Dendritic cell treated with granulocyte-macrophage colony-stimulating factor and Interleukin-4, amounts not matched to agents 40 ng/mL and 50 ng/mL, for 4 days (primary cell): Measurements from ENCODE around the gene GSG1.

Experiments
- H3K27ac Mint-ChIP-seq: one replicate; pipeline ENCODE4 v1.8.0; 2022; ENCODE audit warnings: mild to moderate bottlenecking, mixed read lengths
- H3K27me3 Mint-ChIP-seq: one replicate; pipeline ENCODE4 v1.8.0; 2022; ENCODE audit warnings: mild to moderate bottlenecking, mixed read lengths
- H3K36me3 Mint-ChIP-seq: one replicate; pipeline ENCODE4 v1.8.0; 2022; ENCODE audit warnings: low read depth, mixed read lengths
- H3K4me1 Mint-ChIP-seq: one replicate; pipeline ENCODE4 v1.8.0; 2022; ENCODE audit warnings: low read depth, mixed read lengths
- H3K4me3 Mint-ChIP-seq: one replicate; pipeline ENCODE4 v1.8.0; 2022; ENCODE audit warnings: mild to moderate bottlenecking, moderate library complexity, mixed read lengths
- H3K9me3 Mint-ChIP-seq: one replicate; pipeline ENCODE4 v1.8.0; 2022; ENCODE audit warnings: mixed read lengths
- intact Hi-C: fragments of 100-400 bp; cut with micrococcal nuclease; formaldehyde crosslinking; loops from one replicate; pipeline ENCODE4 v1.15.0; 2022

The GSG1 gene

GRCh38 chr12:13130981-13131380 lies 27.5 kb upstream of the GSG1 start:
- Mint-ChIP-seq H3K27me3 (peaks cover 4% of the 10 kb centered on the region), H3K4me3 (no peak overlapping the region), H3K27ac (no peak overlapping the region), H3K36me3 (no peaks in the 10 kb centered on the region), H3K4me1 (peaks cover 14% of the 10 kb centered on the region), H3K9me3 (no peaks in the 10 kb centered on the region)
- intact Hi-C loops, result no loop called here

GRCh38 chr12:13128291-13128965 lies 25.0 kb upstream of the GSG1 start:
- Mint-ChIP-seq H3K4me1 (peaks cover 28% of the 10 kb centered on the region), H3K36me3 (no peaks in the 10 kb centered on the region), H3K27ac (no peak overlapping the region), H3K27me3 (peaks cover 10% of the 10 kb centered on the region), H3K9me3 (no peaks in the 10 kb centered on the region), H3K4me3 (no peak overlapping the region)
- intact Hi-C loops, result no loop called here

- Mint-ChIP-seq H3K27me3 (peaks cover 10% of the 10 kb centered on the region), H3K36me3 (no peaks in the 10 kb centered on the region), H3K9me3 (no peaks in the 10 kb centered on the region), H3K4me1 (peaks cover 30% of the 10 kb centered on the region), H3K4me3 (no peak overlapping the region), H3K27ac (no peak overlapping the region)
- intact Hi-C loops, result no loop called here
Measured at GRCh38 chr12:13127444-13127843, 24.0 kb upstream of the GSG1 start.

- intact Hi-C loops, result no loop called here
- Mint-ChIP-seq H3K4me1 (peaks cover 35% of the 10 kb centered on the region), H3K4me3 (no peak overlapping the region), H3K36me3 (no peaks in the 10 kb centered on the region), H3K9me3 (no peaks in the 10 kb centered on the region), H3K27ac (no peak overlapping the region), H3K27me3 (peaks cover 10% of the 10 kb centered on the region)
Measured at GRCh38 chr12:13126494-13126893, 23.0 kb upstream of the GSG1 start.

GRCh38 chr12:13125996-13126395 lies 22.5 kb upstream of the GSG1 start:
- intact Hi-C loops, result no loop called here
- Mint-ChIP-seq H3K4me3 (no peak overlapping the region), H3K4me1 (peaks cover 35% of the 10 kb centered on the region), H3K9me3 (no peaks in the 10 kb centered on the region), H3K27me3 (peaks cover 10% of the 10 kb centered on the region), H3K27ac (no peak overlapping the region), H3K36me3 (no peaks in the 10 kb centered on the region)

GRCh38 chr12:13124656-13125505 lies 21.4 kb upstream of the GSG1 start:
- H3K9me3 Mint-ChIP-seq, result no peaks in the 10 kb centered on the region
- H3K27ac Mint-ChIP-seq, result peak overlapping the region; percentile 21
- H3K36me3 Mint-ChIP-seq, result no peaks in the 10 kb centered on the region
- intact Hi-C loops, result no loop called here
- peaks cover 10% of the 10 kb centered on the region for H3K27me3 Mint-ChIP-seq
- no peak overlapping the region for H3K4me3 Mint-ChIP-seq
- H3K4me1 Mint-ChIP-seq, result peaks cover 43% of the 10 kb centered on the region

GRCh38 chr12:13121568-13121967 lies 18.1 kb upstream of the GSG1 start:
- Mint-ChIP-seq H3K9me3 (no peaks in the 10 kb centered on the region), H3K27me3 (peaks cover 10% of the 10 kb centered on the region), H3K36me3 (no peaks in the 10 kb centered on the region), H3K27ac (peak overlapping the region; percentile 10), H3K4me3 (no peak overlapping the region), H3K4me1 (peaks cover 47% of the 10 kb centered on the region)
- intact Hi-C loops, result no loop called here

- H3K27ac Mint-ChIP-seq, result peak overlapping the region; percentile 46
- H3K36me3 Mint-ChIP-seq, result no peaks in the 10 kb centered on the region
- no peak overlapping the region for H3K4me3 Mint-ChIP-seq
- intact Hi-C loops, result no loop called here
- peaks cover 14% of the 10 kb centered on the region for H3K27me3 Mint-ChIP-seq
- no peaks in the 10 kb centered on the region for H3K9me3 Mint-ChIP-seq
- H3K4me1 Mint-ChIP-seq, result peaks cover 57% of the 10 kb centered on the region
Measured at GRCh38 chr12:13120413-13120812, 16.9 kb upstream of the GSG1 start.

GRCh38 chr12:13119826-13120225 lies 16.4 kb upstream of the GSG1 start:
- H3K27me3 Mint-ChIP-seq, result peaks cover 11% of the 10 kb centered on the region
- H3K9me3 Mint-ChIP-seq, result no peaks in the 10 kb centered on the region
- H3K4me3 Mint-ChIP-seq, result no peak overlapping the region
- peak overlapping the region; percentile 46 for H3K27ac Mint-ChIP-seq
- H3K4me1 Mint-ChIP-seq, result peaks cover 52% of the 10 kb centered on the region
- no peaks in the 10 kb centered on the region for H3K36me3 Mint-ChIP-seq
- intact Hi-C loops, result no loop called here

- Mint-ChIP-seq H3K9me3 (peaks cover 3% of the 10 kb centered on the region), H3K4me1 (peaks cover 34% of the 10 kb centered on the region), H3K4me3 (no peak overlapping the region), H3K36me3 (no peaks in the 10 kb centered on the region), H3K27ac (no peak overlapping the region), H3K27me3 (peaks cover 10% of the 10 kb centered on the region)
- intact Hi-C loops, result no loop called here
Measured at GRCh38 chr12:13117029-13117428, 13.6 kb upstream of the GSG1 start.

- Mint-ChIP-seq H3K4me3 (no peak overlapping the region), H3K27ac (no peak overlapping the region), H3K36me3 (no peaks in the 10 kb centered on the region), H3K9me3 (peaks cover 8% of the 10 kb centered on the region), H3K27me3 (peaks cover 10% of the 10 kb centered on the region), H3K4me1 (peaks cover 28% of the 10 kb centered on the region)
- intact Hi-C loops, result no loop called here
Measured at GRCh38 chr12:13116259-13116658, 12.8 kb upstream of the GSG1 start.

GRCh38 chr12:13114251-13115052 lies 11.0 kb upstream of the GSG1 start:
- H3K4me3 Mint-ChIP-seq, result no peak overlapping the region
- intact Hi-C loops, result no loop called here
- H3K27ac Mint-ChIP-seq, result no peak overlapping the region
- H3K27me3 Mint-ChIP-seq, result peaks cover 10% of the 10 kb centered on the region
- peaks cover 8% of the 10 kb centered on the region for H3K9me3 Mint-ChIP-seq
- H3K4me1 Mint-ChIP-seq, result peaks cover 16% of the 10 kb centered on the region
- no peaks in the 10 kb centered on the region for H3K36me3 Mint-ChIP-seq

- H3K36me3 Mint-ChIP-seq, result no peaks in the 10 kb centered on the region
- intact Hi-C loops, result no loop called here
- peaks cover 8% of the 10 kb centered on the region for H3K9me3 Mint-ChIP-seq
- H3K27me3 Mint-ChIP-seq, result peaks cover 10% of the 10 kb centered on the region
- no peak overlapping the region for H3K4me3 Mint-ChIP-seq
- H3K4me1 Mint-ChIP-seq, result peaks cover 11% of the 10 kb centered on the region
- no peak overlapping the region for H3K27ac Mint-ChIP-seq
Measured at GRCh38 chr12:13112968-13113367, 9.5 kb upstream of the GSG1 start.

- Mint-ChIP-seq H3K27ac (no peak overlapping the region), H3K9me3 (peaks cover 1% of the 10 kb centered on the region), H3K4me3 (no peak overlapping the region), H3K4me1 (peaks cover 26% of the 10 kb centered on the region), H3K27me3 (no peaks in the 10 kb centered on the region), H3K36me3 (no peaks in the 10 kb centered on the region)
- intact Hi-C loops, result no loop called here
Measured at GRCh38 chr12:13106666-13107065, 3.2 kb upstream of the GSG1 start.
